ENCODE data around the gene FIG4. TPM values are rescaled to one million over a fixed set of nuclear protein-coding genes. Genes with fewer than 3 reads are reported as not detected.
"Not testable (repeated sequence)": the region's sequence is repeated elsewhere in the genome, so short reads cannot be mapped to it uniquely, and the experiment has no call there.

FIG4 gene
- total RNA-seq, 1 donor from 2014 or later, result 13.0 TPM

- no peak for DNase-seq (ENCODE audit: low spot score)
- no peak overlapping the region for H3K4me3 Mint-ChIP-seq (ENCODE audit: unreplicated experiment)
- peaks cover 8% of the 10 kb centered on the region for H3K36me3 Mint-ChIP-seq (ENCODE audit: low read depth)
Observed at GRCh38 chr6:109743739-109744138, 52.6 kb downstream of the FIG4 start.

GRCh38 chr6:109744779-109745178 is 53.7 kb downstream of the FIG4 start:
- H3K4me1 Mint-ChIP-seq (ENCODE audit: low read depth); H3K9me3 Mint-ChIP-seq (ENCODE audit: low read depth); H3K27me3 Mint-ChIP-seq (ENCODE audit: low read depth); DNase-seq (ENCODE audit: low spot score); H3K36me3 Mint-ChIP-seq (ENCODE audit: low read depth); H3K4me3 Mint-ChIP-seq (ENCODE audit: unreplicated experiment); H3K27ac Mint-ChIP-seq (ENCODE audit: unreplicated experiment): not testable (repeated sequence)

More at GRCh38 chr6:109743739-109744138, 52.6 kb downstream of the FIG4 start:
- Mint-ChIP-seq H3K4me1 (ENCODE audit: low read depth) (peaks cover 9% of the 10 kb centered on the region), H3K27me3 (ENCODE audit: low read depth) (no peaks in the 10 kb centered on the region), H3K27ac (ENCODE audit: unreplicated experiment) (peak overlapping the region; percentile 57), H3K9me3 (ENCODE audit: low read depth) (peaks cover 2% of the 10 kb centered on the region)
- TF ChIP-seq CTCF (IDR thresholded peaks at IDR 0.05), result no peak

GRCh38 chr6:109747221-109747620 is 56.1 kb downstream of the FIG4 start:
- Mint-ChIP-seq H3K27me3 (ENCODE audit: low read depth) (no peaks in the 10 kb centered on the region), H3K36me3 (ENCODE audit: low read depth) (peaks cover 2% of the 10 kb centered on the region), H3K4me1 (ENCODE audit: low read depth) (peaks cover 8% of the 10 kb centered on the region), H3K4me3 (ENCODE audit: unreplicated experiment) (no peak overlapping the region), H3K9me3 (ENCODE audit: low read depth) (no peaks in the 10 kb centered on the region), H3K27ac (ENCODE audit: unreplicated experiment) (no peak overlapping the region)
- TF ChIP-seq CTCF (IDR thresholded peaks at IDR 0.05), result no peak
- no peak for DNase-seq (ENCODE audit: low spot score)

GRCh38 chr6:109759098-109759955 is 68.2 kb downstream of the FIG4 start:
- Mint-ChIP-seq H3K4me3 (ENCODE audit: unreplicated experiment) (no peak overlapping the region), H3K27ac (ENCODE audit: unreplicated experiment) (no peak overlapping the region), H3K27me3 (ENCODE audit: low read depth) (no peaks in the 10 kb centered on the region), H3K9me3 (ENCODE audit: low read depth) (peaks cover 16% of the 10 kb centered on the region), H3K36me3 (ENCODE audit: low read depth) (peaks cover 28% of the 10 kb centered on the region), H3K4me1 (ENCODE audit: low read depth) (peaks cover 7% of the 10 kb centered on the region)
- no peak for TF ChIP-seq CTCF (IDR thresholded peaks at IDR 0.05)
- no peak for DNase-seq (ENCODE audit: low spot score)

GRCh38 chr6:109760208-109760607 is 69.1 kb downstream of the FIG4 start:
- Mint-ChIP-seq H3K4me3 (ENCODE audit: unreplicated experiment) (no peak overlapping the region), H3K36me3 (ENCODE audit: low read depth) (peaks cover 24% of the 10 kb centered on the region), H3K27ac (ENCODE audit: unreplicated experiment) (no peak overlapping the region), H3K4me1 (ENCODE audit: low read depth) (peaks cover 7% of the 10 kb centered on the region), H3K9me3 (ENCODE audit: low read depth) (peaks cover 15% of the 10 kb centered on the region), H3K27me3 (ENCODE audit: low read depth) (no peaks in the 10 kb centered on the region)
- DNase-seq (ENCODE audit: low spot score), result no peak
- no peak for TF ChIP-seq CTCF (IDR thresholded peaks at IDR 0.05)

- DNase-seq (ENCODE audit: low spot score), result no peak
- Mint-ChIP-seq H3K9me3 (ENCODE audit: low read depth) (peaks cover 5% of the 10 kb centered on the region), H3K4me3 (ENCODE audit: unreplicated experiment) (no peak overlapping the region), H3K27ac (ENCODE audit: unreplicated experiment) (no peak overlapping the region), H3K4me1 (ENCODE audit: low read depth) (peaks cover 7% of the 10 kb centered on the region), H3K27me3 (ENCODE audit: low read depth) (no peaks in the 10 kb centered on the region), H3K36me3 (ENCODE audit: low read depth) (peaks cover 15% of the 10 kb centered on the region)
- TF ChIP-seq CTCF (IDR thresholded peaks at IDR 0.05), result no peak
Observed at GRCh38 chr6:109762166-109762565, 71.1 kb downstream of the FIG4 start.

Measured in chondrocyte (in vitro differentiated cells).